ENCODE results near the gene ATM. TPM values are rescaled to one million over a fixed set of nuclear protein-coding genes. Genes with fewer than 3 reads are reported as not detected.
"Not testable (repeated sequence)": the region's sequence is repeated elsewhere in the genome, so short reads cannot be mapped to it uniquely, and the experiment has no call there.

The ATM gene
- total and polyA plus RNA-seq, 2 experiments from 2014 or later: 7.5 to 43.0 TPM

GRCh38 chr11:108417551-108417950 lies 194.7 kb downstream of the ATM start:
- not testable (repeated sequence) for DNase-seq (ENCODE audit: low spot score)
- 78% methylated on average over 2 of the region's 2 CpGs for WGBS (ENCODE audit: low lambda C conversion rate, missing lambda C conversion rate)

More at GRCh38 chr11:108417551-108417950, 194.7 kb downstream of the ATM start:
- H3K27me3 ChIP-seq; H3K27ac ChIP-seq; H4K20me1 ChIP-seq (ENCODE audit: insufficient read depth, poor library complexity, severe bottlenecking); H3K4me1 ChIP-seq (ENCODE audit: insufficient read depth); H3K79me2 ChIP-seq; H3K4me3 ChIP-seq; H2AFZ ChIP-seq; H3K9me2 ChIP-seq (replicated peaks; ENCODE audit: insufficient read depth); H3K9me3 ChIP-seq (ENCODE audit: low read depth); H3K4me2 ChIP-seq; H3K36me3 ChIP-seq (replicated peaks; ENCODE audit: insufficient read depth, low read depth): not testable (repeated sequence)
- TF ChIP-seq CTCF (IDR thresholded peaks at IDR 0.05; ENCODE audit: poor library complexity): peak; percentile 22

Small RNAs within 50 kb of the gene (small RNA-seq; reads per million reads assigned to genes)
- gene RF00019: not detected

Other genes starting within 250 kb of the ATM start
- 27.6 and 31.3 TPM in 2 replicates for gene CUL5, start 214.2 kb upstream of the ATM start, total RNA-seq
- gene CUL5, start 214.2 kb upstream of the ATM start, polyA plus RNA-seq: 20.9 and 23.2 TPM in 2 replicates
- 188 and 191 TPM in 2 replicates for gene ACAT1, start 101.5 kb upstream of the ATM start, total RNA-seq
- 71.8 and 87.1 TPM in 2 replicates for gene ACAT1, start 101.5 kb upstream of the ATM start, polyA plus RNA-seq
- gene NPAT, start 429 bp upstream of the ATM start, total RNA-seq: 12.0 and 14.3 TPM in 2 replicates
- gene NPAT, start 429 bp upstream of the ATM start, polyA plus RNA-seq: 2.9 and 3.7 TPM in 2 replicates
- gene C11orf65, start 244.5 kb downstream of the ATM start, total RNA-seq: 0.50 and 1.0 TPM in 2 replicates
- 0.34 and 0.40 TPM in 2 replicates for gene C11orf65, start 244.5 kb downstream of the ATM start, polyA plus RNA-seq

All from hepatocyte (in vitro differentiated cells).